Measurements from ENCODE around the gene TRAPPC11. TPM values are rescaled to one million over a fixed set of nuclear protein-coding genes. Genes with fewer than 3 reads are reported as not detected.

The TRAPPC11 gene
- total RNA-seq, 1 experiment from 2014 or later, result 29.1 TPM

- H3K36me3 ChIP-seq (ENCODE audit: insufficient read depth, low read length, poor library complexity, severe bottlenecking), result no peaks in the 10 kb centered on the region
- intact Hi-C loops (cut with micrococcal nuclease; ENCODE audit: unreplicated experiment), result no loop called here
- no peak overlapping the region for H3K27ac ChIP-seq (ENCODE audit: low read depth, low read length, poor library complexity, severe bottlenecking)
- CTCF ChIA-PET, result no interaction called here
- no peak for TF ChIP-seq CTCF (conservative IDR thresholded peaks at IDR 0.05; ENCODE audit: low read depth, low read length)
- no peak for TF ChIP-seq EZH2 (IDR thresholded peaks at IDR 0.05; ENCODE audit: borderline replicate concordance, low read depth, low read length, poor library complexity, severe bottlenecking)
- no peaks in the 10 kb centered on the region for H3K27me3 ChIP-seq (replicated peaks; ENCODE audit: insufficient read depth, low read depth, low read length, poor library complexity)
- no TSS peak for BruUV-seq (replicated peaks)
- POLR2A ChIA-PET (ENCODE audit: low non-redundant PET), result no interaction called here
- DNase-seq (ENCODE audit: low spot score), result no peak
- no peak overlapping the region for H3K4me3 ChIP-seq (ENCODE audit: low read depth, low read length, poor library complexity, severe bottlenecking)
- no peaks in the 10 kb centered on the region for H3K9me3 ChIP-seq (ENCODE audit: low read depth, low read length, poor library complexity, severe bottlenecking)
- no peaks in the 10 kb centered on the region for H3K4me1 ChIP-seq (ENCODE audit: insufficient read depth, low read length, poor library complexity, severe bottlenecking)
Observed at GRCh38 chr4:183611210-183611830, 47.8 kb upstream of the TRAPPC11 start.

- BruUV-seq (replicated peaks), result no TSS peak
- ChIA-PET POLR2A (ENCODE audit: low non-redundant PET) (interaction anchor here (0.6 kb wide), 1 partner anchor 405 kb away, joined by 4 read pairs; no protein-coding TSS in a partner anchor), CTCF (no interaction called here)
Observed at GRCh38 chr4:183612329-183613250, 46.5 kb upstream of the TRAPPC11 start.

GRCh38 chr4:183617075-183617474 is 42.0 kb upstream of the TRAPPC11 start:
- H3K4me1 ChIP-seq (ENCODE audit: insufficient read depth, low read length, poor library complexity, severe bottlenecking), result no peaks in the 10 kb centered on the region
- intact Hi-C loops (cut with micrococcal nuclease; ENCODE audit: unreplicated experiment), result no loop called here
- CTCF ChIA-PET, result no interaction called here
- H3K27ac ChIP-seq (ENCODE audit: low read depth, low read length, poor library complexity, severe bottlenecking), result no peak overlapping the region
- TF ChIP-seq CTCF (conservative IDR thresholded peaks at IDR 0.05; ENCODE audit: low read depth, low read length) (no peak), EZH2 (IDR thresholded peaks at IDR 0.05; ENCODE audit: borderline replicate concordance, low read depth, low read length, poor library complexity, severe bottlenecking) (no peak)
- DNase-seq (ENCODE audit: low spot score), result no peak
- no peak overlapping the region for H3K4me3 ChIP-seq (ENCODE audit: low read depth, low read length, poor library complexity, severe bottlenecking)
- no TSS peak for BruUV-seq (replicated peaks)
- no peaks in the 10 kb centered on the region for H3K36me3 ChIP-seq (ENCODE audit: insufficient read depth, low read length, poor library complexity, severe bottlenecking)
- POLR2A ChIA-PET (ENCODE audit: low non-redundant PET), result no interaction called here
- H3K9me3 ChIP-seq (ENCODE audit: low read depth, low read length, poor library complexity, severe bottlenecking), result no peaks in the 10 kb centered on the region
- H3K27me3 ChIP-seq (replicated peaks; ENCODE audit: insufficient read depth, low read depth, low read length, poor library complexity), result no peaks in the 10 kb centered on the region

More at GRCh38 chr4:183612329-183613250, 46.5 kb upstream of the TRAPPC11 start:
- TF ChIP-seq CTCF (conservative IDR thresholded peaks at IDR 0.05; ENCODE audit: low read depth, low read length), result no peak
- TF ChIP-seq EZH2 (IDR thresholded peaks at IDR 0.05; ENCODE audit: borderline replicate concordance, low read depth, low read length, poor library complexity, severe bottlenecking), result no peak
- Histone ChIP-seq H3K27me3 (replicated peaks; ENCODE audit: insufficient read depth, low read depth, low read length, poor library complexity) (no peaks in the 10 kb centered on the region), H3K36me3 (ENCODE audit: insufficient read depth, low read length, poor library complexity, severe bottlenecking) (no peaks in the 10 kb centered on the region), H3K4me3 (ENCODE audit: low read depth, low read length, poor library complexity, severe bottlenecking) (no peak overlapping the region), H3K27ac (ENCODE audit: low read depth, low read length, poor library complexity, severe bottlenecking) (no peak overlapping the region), H3K9me3 (ENCODE audit: low read depth, low read length, poor library complexity, severe bottlenecking) (no peaks in the 10 kb centered on the region), H3K4me1 (ENCODE audit: insufficient read depth, low read length, poor library complexity, severe bottlenecking) (no peaks in the 10 kb centered on the region)
- no peak for DNase-seq (ENCODE audit: low spot score)
- intact Hi-C loops (cut with micrococcal nuclease; ENCODE audit: unreplicated experiment), result no loop called here

All from A673 (cell line).